ENCODE results near the gene GOLGA6L7. TPM values are rescaled to one million over a fixed set of nuclear protein-coding genes. Genes with fewer than 3 reads are reported as not detected.

Gene GOLGA6L7
- polyA plus RNA-seq, 1 donor: 0.18 TPM

DNA sequence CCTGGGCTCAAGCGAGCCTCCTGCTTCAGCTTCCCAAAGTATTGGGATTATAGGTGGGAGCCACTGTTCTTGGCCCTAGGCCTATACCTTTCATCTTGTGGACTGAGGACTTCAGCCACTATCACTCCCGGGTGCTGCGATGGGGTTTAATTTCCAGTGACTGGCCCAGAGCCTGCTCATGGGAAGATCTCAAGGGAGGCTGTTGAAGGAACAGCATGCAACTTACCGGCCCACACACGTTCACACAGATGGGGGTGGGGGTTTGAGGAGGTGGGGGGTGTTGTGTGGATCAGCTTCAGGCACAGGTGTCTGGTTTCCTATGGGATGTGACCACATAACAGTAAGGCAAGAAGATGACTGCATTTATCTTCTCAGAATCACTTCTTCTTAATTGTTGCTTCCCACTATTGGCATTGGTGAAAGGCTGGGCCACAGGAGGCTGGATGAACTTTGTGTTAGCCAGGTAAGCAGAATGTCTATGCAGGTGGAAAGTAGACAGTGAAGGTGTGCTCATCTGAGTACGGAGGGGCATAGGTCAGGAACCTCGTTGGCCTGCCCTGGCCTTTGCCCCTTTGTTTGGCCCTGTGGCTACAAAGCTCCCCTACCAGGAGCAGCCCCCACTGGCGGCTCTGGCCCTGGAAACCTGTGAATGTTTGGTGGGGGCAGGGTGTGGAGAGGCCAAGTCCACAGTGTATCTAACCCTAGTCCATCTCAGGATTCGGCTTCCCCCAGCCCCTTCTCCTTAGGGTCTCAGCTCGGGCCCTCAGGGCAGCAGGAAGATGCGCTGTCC lies 35.9 kb upstream of the GOLGA6L7 start:
- DNase-seq: no peak
- H3K4me1 ChIP-seq (ENCODE audit: control insufficient read depth, insufficient read depth, low read length): no peaks in the 10 kb centered on the region
- no peak overlapping the region for H3K4me3 ChIP-seq (ENCODE audit: low read length)
- H3K9me3 ChIP-seq (ENCODE audit: control insufficient read depth, low read depth, low read length): peaks cover 3% of the 10 kb centered on the region
- 90% methylated on average over 2 of the region's 11 CpGs for WGBS (ENCODE audit: insufficient coverage, low lambda C conversion rate)
- H3K27me3 ChIP-seq (ENCODE audit: control insufficient read depth, insufficient read depth, low read length): peaks cover 26% of the 10 kb centered on the region
- H3K27ac ChIP-seq (ENCODE audit: low read length): no peak overlapping the region
- no peaks in the 10 kb centered on the region for H3K36me3 ChIP-seq (ENCODE audit: control insufficient read depth, insufficient read depth, low read length)

GRCh38 chr15:28881600-28881999 lies 33.2 kb upstream of the GOLGA6L7 start:
- Histone ChIP-seq H3K27me3 (ENCODE audit: control insufficient read depth, insufficient read depth, low read length) (peaks cover 14% of the 10 kb centered on the region), H3K9me3 (ENCODE audit: control insufficient read depth, low read depth, low read length) (no peaks in the 10 kb centered on the region), H3K4me1 (ENCODE audit: control insufficient read depth, insufficient read depth, low read length) (no peaks in the 10 kb centered on the region), H3K4me3 (ENCODE audit: low read length) (no peak overlapping the region), H3K27ac (ENCODE audit: low read length) (no peak overlapping the region), H3K36me3 (ENCODE audit: control insufficient read depth, insufficient read depth, low read length) (no peaks in the 10 kb centered on the region)
- whole genome bisulfite sequencing (ENCODE audit: insufficient coverage, low lambda C conversion rate): no CpG with 5 or more reads among the region's 1 CpG
- no peak for DNase-seq

- Histone ChIP-seq H3K9me3 (ENCODE audit: control insufficient read depth, low read depth, low read length) (no peaks in the 10 kb centered on the region), H3K27me3 (ENCODE audit: control insufficient read depth, insufficient read depth, low read length) (peaks cover 12% of the 10 kb centered on the region), H3K36me3 (ENCODE audit: control insufficient read depth, insufficient read depth, low read length) (no peaks in the 10 kb centered on the region), H3K27ac (ENCODE audit: low read length) (no peak overlapping the region), H3K4me1 (ENCODE audit: control insufficient read depth, insufficient read depth, low read length) (no peaks in the 10 kb centered on the region), H3K4me3 (ENCODE audit: low read length) (no peak overlapping the region)
- no peak for DNase-seq
- WGBS (ENCODE audit: insufficient coverage, low lambda C conversion rate): no CpG with 5 or more reads among the region's 3 CpGs
Observed at GRCh38 chr15:28881170-28881569, 32.7 kb upstream of the GOLGA6L7 start.

GRCh38 chr15:28880680-28881079 lies 32.2 kb upstream of the GOLGA6L7 start:
- no peaks in the 10 kb centered on the region for H3K36me3 ChIP-seq (ENCODE audit: control insufficient read depth, insufficient read depth, low read length)
- no peak overlapping the region for H3K27ac ChIP-seq (ENCODE audit: low read length)
- H3K27me3 ChIP-seq (ENCODE audit: control insufficient read depth, insufficient read depth, low read length): peaks cover 12% of the 10 kb centered on the region
- no peak for DNase-seq
- H3K4me3 ChIP-seq (ENCODE audit: low read length): no peak overlapping the region
- no peaks in the 10 kb centered on the region for H3K9me3 ChIP-seq (ENCODE audit: control insufficient read depth, low read depth, low read length)
- no CpG with 5 or more reads among the region's 5 CpGs for WGBS (ENCODE audit: insufficient coverage, low lambda C conversion rate)
- H3K4me1 ChIP-seq (ENCODE audit: control insufficient read depth, insufficient read depth, low read length): no peaks in the 10 kb centered on the region

DNA sequence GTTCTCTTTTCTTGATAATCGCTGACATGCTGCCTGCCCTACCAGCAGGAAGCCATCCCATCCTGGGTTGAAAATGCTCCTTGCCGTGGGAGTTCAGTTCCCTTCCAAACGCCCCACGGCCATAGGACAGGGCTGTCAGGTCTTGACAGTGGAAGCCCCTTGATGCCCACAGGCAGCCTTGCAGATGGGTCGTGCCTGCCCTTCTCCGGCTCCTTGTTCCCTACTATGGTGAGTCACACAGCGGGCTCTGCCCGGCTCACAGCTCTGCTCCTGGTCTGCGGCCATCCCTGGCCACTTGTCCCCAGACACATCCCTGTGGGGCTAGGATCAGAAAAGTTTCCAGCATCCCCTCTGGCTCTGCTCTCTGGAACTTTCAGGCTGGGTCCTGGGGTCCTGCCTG lies 31.1 kb upstream of the GOLGA6L7 start:
- no peak for DNase-seq
- Histone ChIP-seq H3K27me3 (ENCODE audit: control insufficient read depth, insufficient read depth, low read length) (peaks cover 2% of the 10 kb centered on the region), H3K4me3 (ENCODE audit: low read length) (no peak overlapping the region), H3K4me1 (ENCODE audit: control insufficient read depth, insufficient read depth, low read length) (no peaks in the 10 kb centered on the region), H3K27ac (ENCODE audit: low read length) (no peak overlapping the region), H3K36me3 (ENCODE audit: control insufficient read depth, insufficient read depth, low read length) (no peaks in the 10 kb centered on the region), H3K9me3 (ENCODE audit: control insufficient read depth, low read depth, low read length) (no peaks in the 10 kb centered on the region)
- no CpG with 5 or more reads among the region's 9 CpGs for WGBS (ENCODE audit: insufficient coverage, low lambda C conversion rate)

DNA sequence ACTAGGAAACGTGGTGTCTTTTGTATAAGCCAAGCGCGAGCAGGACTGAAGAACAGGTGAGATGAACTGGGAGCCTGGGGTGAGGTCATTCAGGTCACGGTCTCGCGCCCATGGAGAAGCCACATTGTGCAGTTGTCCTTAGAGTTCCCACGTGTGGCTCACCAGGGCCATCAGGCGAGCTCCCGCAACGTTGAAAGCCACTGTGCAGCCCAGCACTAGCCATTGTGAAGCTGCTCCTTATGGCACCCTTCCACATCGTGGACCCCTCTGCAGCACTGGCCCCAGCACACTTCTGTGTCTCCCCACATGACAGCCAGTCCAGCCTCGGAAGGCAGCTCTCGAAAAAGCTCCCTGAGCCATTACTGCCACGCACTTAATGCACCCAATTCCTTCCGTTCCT lies 29.8 kb upstream of the GOLGA6L7 start:
- no peaks in the 10 kb centered on the region for H3K27me3 ChIP-seq (ENCODE audit: control insufficient read depth, insufficient read depth, low read length)
- WGBS (ENCODE audit: insufficient coverage, low lambda C conversion rate): no CpG with 5 or more reads among the region's 15 CpGs
- H3K36me3 ChIP-seq (ENCODE audit: control insufficient read depth, insufficient read depth, low read length): no peaks in the 10 kb centered on the region
- H3K4me3 ChIP-seq (ENCODE audit: low read length): no peak overlapping the region
- no peak for DNase-seq
- H3K27ac ChIP-seq (ENCODE audit: low read length): no peak overlapping the region
- no peaks in the 10 kb centered on the region for H3K4me1 ChIP-seq (ENCODE audit: control insufficient read depth, insufficient read depth, low read length)
- H3K9me3 ChIP-seq (ENCODE audit: control insufficient read depth, low read depth, low read length): no peaks in the 10 kb centered on the region

DNA sequence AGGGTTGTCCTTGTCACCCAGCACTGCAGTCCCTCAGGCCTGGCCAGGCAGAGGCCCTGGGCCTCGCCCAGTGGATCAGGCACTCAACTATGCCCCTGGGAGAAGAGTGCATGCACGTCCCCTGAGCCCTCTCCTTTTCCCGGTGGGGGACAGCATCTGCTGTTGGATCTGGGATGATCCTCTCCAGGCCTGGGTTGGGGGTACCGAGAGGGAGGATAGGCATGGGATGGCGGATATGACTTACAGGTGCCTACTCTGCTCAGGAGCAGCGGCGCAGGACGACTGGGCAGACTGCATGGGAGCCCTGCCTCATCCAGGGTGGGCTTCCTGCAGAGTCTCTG lies 28.4 kb upstream of the GOLGA6L7 start:
- Histone ChIP-seq H3K27me3 (ENCODE audit: control insufficient read depth, insufficient read depth, low read length) (no peaks in the 10 kb centered on the region), H3K4me3 (ENCODE audit: low read length) (no peak overlapping the region), H3K9me3 (ENCODE audit: control insufficient read depth, low read depth, low read length) (no peaks in the 10 kb centered on the region), H3K36me3 (ENCODE audit: control insufficient read depth, insufficient read depth, low read length) (no peaks in the 10 kb centered on the region), H3K4me1 (ENCODE audit: control insufficient read depth, insufficient read depth, low read length) (no peaks in the 10 kb centered on the region), H3K27ac (ENCODE audit: low read length) (no peak overlapping the region)
- WGBS (ENCODE audit: insufficient coverage, low lambda C conversion rate): no CpG with 5 or more reads among the region's 8 CpGs
- DNase-seq: no peak

DNA sequence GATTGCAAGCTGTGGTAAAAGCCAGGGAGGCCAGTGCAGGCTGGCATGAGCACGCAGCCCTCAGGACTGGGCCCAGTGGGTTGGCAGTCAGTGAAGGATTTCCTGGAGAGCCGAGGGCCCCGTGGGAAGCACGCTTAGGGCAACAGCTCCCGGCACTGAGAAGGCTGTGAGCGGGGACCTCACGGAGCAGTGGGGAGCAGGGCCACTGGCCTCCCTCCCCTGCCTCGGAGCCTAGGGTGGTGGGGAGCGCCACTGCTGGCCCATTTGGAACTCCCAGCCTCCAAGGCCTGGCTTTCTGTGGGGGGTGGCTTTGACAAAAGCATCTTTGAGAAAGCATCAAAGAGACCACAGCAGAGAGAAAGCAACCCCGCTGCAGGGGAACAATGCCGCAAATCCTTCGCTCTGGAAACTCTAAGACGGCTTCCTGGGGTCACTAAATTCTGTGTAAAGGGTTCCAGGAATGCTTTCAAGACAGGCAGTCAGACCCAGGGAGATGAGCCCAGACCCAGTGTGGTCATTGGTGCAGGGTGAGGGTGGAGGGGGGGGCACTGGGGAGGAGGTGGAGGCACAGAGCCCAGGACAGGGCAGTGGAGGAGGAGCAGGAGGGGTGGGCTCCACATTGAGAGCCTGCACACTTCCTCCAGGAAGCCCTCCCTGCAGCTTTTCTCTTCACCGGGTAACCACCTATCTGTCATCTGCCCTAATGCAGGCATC lies 27.8 kb upstream of the GOLGA6L7 start:
- Histone ChIP-seq H3K9me3 (ENCODE audit: control insufficient read depth, low read depth, low read length) (no peaks in the 10 kb centered on the region), H3K36me3 (ENCODE audit: control insufficient read depth, insufficient read depth, low read length) (no peaks in the 10 kb centered on the region), H3K4me3 (ENCODE audit: low read length) (no peak overlapping the region), H3K27ac (ENCODE audit: low read length) (no peak overlapping the region), H3K4me1 (ENCODE audit: control insufficient read depth, insufficient read depth, low read length) (no peaks in the 10 kb centered on the region), H3K27me3 (ENCODE audit: control insufficient read depth, insufficient read depth, low read length) (no peaks in the 10 kb centered on the region)
- no CpG with 5 or more reads among the region's 14 CpGs for WGBS (ENCODE audit: insufficient coverage, low lambda C conversion rate)
- no peak for DNase-seq

DNA sequence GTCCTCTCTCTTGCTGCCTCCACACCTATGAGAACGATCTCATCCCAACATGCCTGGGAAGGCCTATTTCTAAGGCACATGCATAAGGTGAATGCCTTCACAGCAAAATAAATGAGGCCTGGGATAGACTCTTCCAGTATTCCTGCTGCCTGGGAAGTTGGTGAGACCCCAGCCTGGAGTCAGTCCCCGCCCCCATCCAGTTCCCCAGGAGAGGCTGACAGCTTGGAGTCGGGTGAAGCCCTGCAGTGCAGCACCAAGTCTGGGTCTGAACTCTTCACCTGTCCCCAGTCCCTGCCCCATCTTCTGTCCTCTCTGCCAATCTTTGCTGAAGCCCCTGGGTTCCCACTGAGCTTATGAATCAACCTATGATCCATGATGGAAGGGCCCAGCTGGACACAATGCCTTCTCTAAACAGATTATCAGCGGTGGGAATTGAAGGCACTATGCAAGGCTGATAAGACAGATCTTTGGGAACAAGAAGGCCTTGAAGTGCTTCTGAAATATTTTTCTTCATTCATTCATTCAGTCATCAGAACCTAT lies 27.1 kb upstream of the GOLGA6L7 start:
- no peak overlapping the region for H3K4me3 ChIP-seq (ENCODE audit: low read length)
- no peaks in the 10 kb centered on the region for H3K4me1 ChIP-seq (ENCODE audit: control insufficient read depth, insufficient read depth, low read length)
- no peaks in the 10 kb centered on the region for H3K27me3 ChIP-seq (ENCODE audit: control insufficient read depth, insufficient read depth, low read length)
- H3K9me3 ChIP-seq (ENCODE audit: control insufficient read depth, low read depth, low read length): no peaks in the 10 kb centered on the region
- no peak overlapping the region for H3K27ac ChIP-seq (ENCODE audit: low read length)
- no peaks in the 10 kb centered on the region for H3K36me3 ChIP-seq (ENCODE audit: control insufficient read depth, insufficient read depth, low read length)
- DNase-seq: no peak
- WGBS (ENCODE audit: insufficient coverage, low lambda C conversion rate): no CpG with 5 or more reads among the region's 4 CpGs

- no peaks in the 10 kb centered on the region for H3K9me3 ChIP-seq (ENCODE audit: control insufficient read depth, low read depth, low read length)
- DNase-seq: peak; percentile 29 to 69
- H3K27me3 ChIP-seq (ENCODE audit: control insufficient read depth, insufficient read depth, low read length): no peaks in the 10 kb centered on the region
- no peaks in the 10 kb centered on the region for H3K36me3 ChIP-seq (ENCODE audit: control insufficient read depth, insufficient read depth, low read length)
- no peaks in the 10 kb centered on the region for H3K4me1 ChIP-seq (ENCODE audit: control insufficient read depth, insufficient read depth, low read length)
- no peak overlapping the region for H3K27ac ChIP-seq (ENCODE audit: low read length)
- 50% methylated on average over 1 of the region's 10 CpGs for WGBS (ENCODE audit: insufficient coverage, low lambda C conversion rate)
- H3K4me3 ChIP-seq (ENCODE audit: low read length): no peak overlapping the region
Observed at GRCh38 chr15:28873585-28874190, 25.2 kb upstream of the GOLGA6L7 start.
